ENCODE measurements around the gene GTF3A.

The GTF3A gene

GRCh38 chr13:27446986-27447583, 22.7 kb downstream of the GTF3A start:
- DNase-seq (ENCODE audit: low read depth in 3 of 3, low spot score in 1 of 3): no peak

- no peak for DNase-seq (ENCODE audit: low read depth in 3 of 3, low spot score in 1 of 3)
Measured at GRCh38 chr13:27448308-27448707, 23.9 kb downstream of the GTF3A start.

- DNase-seq (ENCODE audit: low read depth in 3 of 3, low spot score in 1 of 3): no peak
Measured at GRCh38 chr13:27449081-27449603, 24.7 kb downstream of the GTF3A start.

- DNase-seq (ENCODE audit: low read depth in 3 of 3, low spot score in 1 of 3): peak; percentile 89 to 96 (median 93)
Measured at GRCh38 chr13:27449936-27450828, 25.8 kb downstream of the GTF3A start, which contains the start of gene MTIF3. TSS of gene MTIF3 (minus strand) at chr13:27450564. CDS start at chr13:27440448, 10,116 bp downstream.

DNA sequence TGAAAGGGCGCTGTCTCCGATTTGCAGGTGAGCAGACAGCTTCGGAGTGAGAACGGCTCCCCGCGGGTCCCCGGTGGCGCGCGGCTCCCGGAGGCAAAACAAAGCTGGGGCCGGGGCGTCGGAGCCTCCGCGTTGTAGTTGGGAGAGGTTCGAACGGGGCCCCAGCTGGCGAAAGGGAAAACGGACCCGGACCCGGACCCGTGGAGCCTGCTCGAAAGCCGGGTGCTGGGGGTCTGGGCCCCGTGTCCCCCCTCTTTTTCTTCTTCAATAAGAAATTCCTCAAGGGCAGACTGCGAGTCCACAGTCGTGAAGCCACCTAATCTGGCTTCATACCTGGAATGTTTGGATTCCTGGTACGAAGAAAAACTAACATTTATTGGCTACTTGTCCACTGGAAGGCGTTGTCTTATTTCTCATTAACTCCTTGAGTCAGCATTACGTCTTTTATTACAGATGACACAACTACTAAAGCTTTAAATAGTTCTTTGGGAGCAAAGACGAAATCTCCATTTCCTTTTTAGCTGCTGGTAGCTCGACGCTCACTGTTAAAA, 26.6 kb downstream of the GTF3A start:
- DNase-seq (ENCODE audit: low read depth in 3 of 3, low spot score in 1 of 3): peak in 1 of 3 donors; percentile 22

- no peak for DNase-seq (ENCODE audit: low read depth in 3 of 3, low spot score in 1 of 3)
Measured at GRCh38 chr13:27455331-27455855, 31.0 kb downstream of the GTF3A start.

DNA sequence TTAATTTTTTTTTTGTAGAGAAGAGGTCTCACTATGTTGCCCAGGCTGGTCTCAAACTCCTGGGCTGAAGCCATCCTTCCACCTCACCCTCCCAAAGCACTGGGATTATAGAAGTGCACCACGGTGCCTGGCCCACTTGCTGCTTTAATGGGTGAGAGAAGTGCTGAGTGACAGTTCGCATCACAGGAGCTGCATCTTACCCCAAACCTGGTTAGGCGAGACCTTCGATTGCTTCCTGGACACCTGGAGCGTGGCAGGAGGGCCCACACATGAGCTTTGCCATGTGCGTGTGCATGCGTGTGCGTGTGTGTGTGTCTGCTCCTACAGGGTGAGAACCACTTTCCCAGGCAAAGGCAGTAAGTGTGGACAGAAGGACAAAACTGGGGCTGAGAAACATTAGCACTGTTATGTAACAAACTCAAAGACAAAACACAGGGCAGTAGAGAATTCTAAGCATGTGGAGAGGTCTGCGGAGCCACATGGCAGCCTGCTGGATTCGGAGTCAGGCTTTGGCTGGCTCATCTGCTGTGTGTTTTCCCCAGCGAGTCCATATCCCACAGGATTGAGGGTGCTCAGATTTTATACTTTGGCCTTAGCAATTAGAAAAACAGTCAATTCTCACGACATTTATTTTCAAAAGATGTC, 37.6 kb downstream of the GTF3A start:
- DNase-seq (ENCODE audit: low read depth in 3 of 3, low spot score in 1 of 3): no peak

- no peak for DNase-seq (ENCODE audit: low read depth in 3 of 3, low spot score in 1 of 3)
Measured at GRCh38 chr13:27463500-27463899, 39.1 kb downstream of the GTF3A start.

DNA sequence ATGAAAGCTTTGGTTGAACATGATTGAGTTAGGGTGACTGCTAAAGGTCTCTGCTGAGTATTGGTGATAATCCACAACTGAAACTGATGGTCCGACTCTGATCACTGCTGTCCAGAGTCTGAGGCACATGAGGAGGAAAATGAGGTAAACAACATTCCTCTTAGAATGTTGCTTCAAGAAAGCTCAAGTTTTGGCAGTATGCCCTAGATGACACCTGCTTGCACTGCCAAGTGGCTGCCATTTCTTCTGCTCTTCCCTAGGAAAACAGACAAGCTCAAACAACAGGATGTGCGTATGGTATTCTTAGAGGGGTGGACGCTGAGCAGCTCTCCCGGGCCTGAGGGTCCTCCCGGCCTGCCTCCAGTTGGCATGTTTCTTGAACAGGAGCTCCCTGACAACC, 41.2 kb downstream of the GTF3A start:
- DNase-seq (ENCODE audit: low read depth in 3 of 3, low spot score in 1 of 3): no peak

- DNase-seq (ENCODE audit: low read depth in 3 of 3, low spot score in 1 of 3): no peak
Measured at GRCh38 chr13:27466513-27466912, 42.1 kb downstream of the GTF3A start.

- no peak for DNase-seq (ENCODE audit: low read depth in 3 of 3, low spot score in 1 of 3)
Measured at GRCh38 chr13:27470075-27470820, 45.8 kb downstream of the GTF3A start.

DNA sequence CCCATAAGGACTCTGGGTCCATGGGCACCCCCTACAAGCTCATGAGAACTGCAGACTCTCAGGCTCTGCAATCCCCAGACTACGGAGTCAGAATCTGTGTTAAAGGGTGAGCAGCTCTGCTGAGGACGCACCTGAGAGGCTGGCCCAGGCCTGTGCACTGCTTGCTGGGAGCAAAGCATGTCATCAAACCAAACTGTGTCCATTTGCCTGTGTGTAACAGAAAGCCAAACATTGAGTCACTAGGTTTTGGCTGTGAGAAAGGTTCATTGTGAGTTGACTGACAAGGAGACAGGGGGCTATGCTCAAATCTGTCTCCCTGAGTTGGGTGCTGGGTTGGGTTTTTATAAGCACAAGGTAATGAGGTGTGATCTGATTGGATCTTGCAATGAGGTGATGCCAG, 48.0 kb downstream of the GTF3A start:
- DNase-seq (ENCODE audit: low read depth in 3 of 3, low spot score in 1 of 3): no peak

GRCh38 chr13:27472941-27473340, 48.5 kb downstream of the GTF3A start:
- DNase-seq (ENCODE audit: low read depth in 3 of 3, low spot score in 1 of 3): no peak

DNA sequence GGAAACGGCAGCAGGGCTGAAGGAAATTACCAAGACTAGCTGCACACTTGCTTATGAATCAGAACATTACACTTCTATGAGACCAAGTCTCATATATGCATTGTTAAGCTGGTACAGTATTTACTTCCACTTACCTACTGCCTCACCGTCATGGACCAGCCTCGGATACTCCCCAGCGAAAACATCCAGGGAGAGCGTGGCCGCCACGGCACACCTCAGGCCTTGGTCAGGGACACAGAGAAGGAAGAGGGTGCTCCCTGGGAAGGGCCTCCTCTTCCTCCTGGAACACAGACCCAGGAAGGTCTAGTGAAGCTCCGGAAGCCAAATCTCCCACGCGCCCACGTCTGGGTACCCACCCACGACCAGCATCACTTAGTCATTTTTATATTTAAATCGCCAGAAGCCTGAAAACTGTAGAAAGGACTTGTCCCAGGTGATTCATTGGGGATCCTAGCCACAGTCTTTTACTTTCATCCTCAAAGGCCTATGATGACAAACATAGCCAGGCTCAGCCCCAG, 50.4 kb downstream of the GTF3A start:
- DNase-seq (ENCODE audit: low read depth in 3 of 3, low spot score in 1 of 3): no peak

GRCh38 chr13:27476943-27477703, 52.7 kb downstream of the GTF3A start:
- no peak for DNase-seq (ENCODE audit: low read depth in 3 of 3, low spot score in 1 of 3)

DNA sequence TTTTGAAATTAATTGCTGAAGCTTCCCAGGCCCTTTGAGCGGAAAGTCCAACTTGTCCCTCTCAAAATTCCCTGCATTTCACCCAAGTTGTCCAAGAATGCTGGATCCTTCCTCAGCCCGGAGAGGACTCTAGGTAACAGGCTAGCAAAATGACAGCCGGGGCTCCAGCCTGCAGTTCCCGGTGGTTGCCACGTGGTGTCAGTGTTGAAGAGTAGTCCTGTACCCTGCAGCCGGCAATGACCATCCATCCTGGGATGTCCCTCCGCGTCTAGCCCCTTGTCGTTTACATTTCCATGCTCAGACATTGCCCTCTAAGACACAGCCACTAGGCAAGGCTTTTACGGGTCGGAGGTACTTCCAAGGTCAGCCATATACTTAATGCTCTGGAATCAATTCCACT, 57.3 kb downstream of the GTF3A start:
- no peak for DNase-seq (ENCODE audit: low read depth in 3 of 3, low spot score in 1 of 3)

- no peak for DNase-seq (ENCODE audit: low read depth in 3 of 3, low spot score in 1 of 3)
Measured at GRCh38 chr13:27482983-27483382, 58.6 kb downstream of the GTF3A start.

DNA sequence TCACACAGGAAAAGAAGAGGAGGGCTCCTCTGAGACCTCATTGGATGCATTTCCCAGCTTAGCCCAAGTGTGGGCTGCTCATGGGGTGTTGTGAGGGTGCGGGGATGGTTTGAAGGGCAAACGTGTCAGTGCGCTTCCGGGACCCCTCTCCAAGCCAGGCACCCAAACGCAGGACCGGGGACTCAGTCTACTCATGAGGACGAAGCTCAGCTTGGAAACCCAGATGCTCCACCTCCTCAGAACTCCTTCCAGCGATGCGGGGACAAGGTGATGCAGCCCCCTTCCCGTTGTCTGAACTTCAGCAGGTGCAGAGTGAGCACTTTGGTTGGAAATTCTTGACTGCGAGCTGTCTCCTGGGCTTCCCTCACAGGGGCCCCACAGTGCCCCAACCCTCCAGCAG, 59.0 kb downstream of the GTF3A start:
- DNase-seq (ENCODE audit: low read depth in 3 of 3, low spot score in 1 of 3): no peak

Data from stimulated activated CD4-positive, alpha-beta T cell treated with anti-CD3 and anti-CD28 coated beads, TNF-alpha, amount 100 ng/mL, for 1 hour (primary cell).